ENCODE measurements around the gene NFE2L1. TPM values are rescaled to one million over a fixed set of nuclear protein-coding genes. Genes with fewer than 3 reads are reported as not detected.
"Not testable (repeated sequence)": the region's sequence is repeated elsewhere in the genome, so short reads cannot be mapped to it uniquely, and the experiment has no call there.

Gene NFE2L1
- total and polyA plus RNA-seq, 12 donors: 62.0 to 432 (median 245) TPM

GRCh38 chr17:48074322-48075081 lies 26.3 kb downstream of the NFE2L1 start:
- Histone ChIP-seq H3K4me3 (no peak overlapping the region), H3K4me1 (replicated peaks in 1 of 2) (peaks cover 0 to 7% of the 10 kb centered on the region in 2 donors), H3K9me3 (replicated peaks in 1 of 3) (no peaks in the 10 kb centered on the region), H3K36me3 (replicated peaks in 1 of 2) (peaks cover 0 to 17% of the 10 kb centered on the region in 2 donors), H3K27ac (peak overlapping the region in 2 of 5 donors; percentile 35 to 89), H3K27me3 (no peaks in the 10 kb centered on the region)
- peak; percentile 81 to 96 (median 86) for DNase-seq
- 70 to 77% (median 71%) methylated on average over 7 of the region's 7 CpGs for WGBS, 4 donors
- TF ChIP-seq CTCF (IDR thresholded peaks at IDR 0.05): peak; percentile 77 to 95 (median 92)
- TF ChIP-seq POLR2A (IDR thresholded peaks at IDR 0.05): no peak
- intact Hi-C loops (cut with DNase I): loop anchor here (5.0 kb wide), 2 partner anchors 47 to 53 kb away; no protein-coding TSS in a partner anchor

GRCh38 chr17:48077152-48077551 lies 29.0 kb downstream of the NFE2L1 start:
- whole genome bisulfite sequencing, 4 donors: 88 to 92% (median 90%) methylated on average over 10 of the region's 10 CpGs

GRCh38 chr17:48081858-48082257 lies 33.7 kb downstream of the NFE2L1 start:
- 81 to 87% (median 84%) methylated on average over 5 of the region's 5 CpGs for WGBS, 4 donors
- H3K9me3 ChIP-seq (replicated peaks in 1 of 3): no peaks in the 10 kb centered on the region
- intact Hi-C loops (cut with DNase I): loop anchor here in 1 of 2 donors (5.0 kb wide), 1 partner anchor 45 kb away; no protein-coding TSS in a partner anchor
- no peaks in the 10 kb centered on the region for H3K36me3 ChIP-seq (replicated peaks in 1 of 2)
- no peak for DNase-seq
- H3K4me1 ChIP-seq (replicated peaks in 1 of 2): peaks cover 7 to 15% of the 10 kb centered on the region in 2 donors
- H3K27me3 ChIP-seq: no peaks in the 10 kb centered on the region
- no peak overlapping the region for H3K27ac ChIP-seq
- TF ChIP-seq POLR2A (IDR thresholded peaks at IDR 0.05) (no peak), CTCF (IDR thresholded peaks at IDR 0.05) (no peak)
- no peak overlapping the region for H3K4me3 ChIP-seq

More at GRCh38 chr17:48077152-48077551, 29.0 kb downstream of the NFE2L1 start:
- H3K27me3 ChIP-seq; H3K27ac ChIP-seq; DNase-seq; H3K9me3 ChIP-seq (replicated peaks in 1 of 3); H3K4me1 ChIP-seq (replicated peaks in 1 of 2); H3K4me3 ChIP-seq: not testable (repeated sequence)
- peaks cover 0 to 15% of the 10 kb centered on the region in 2 donors for H3K36me3 ChIP-seq (replicated peaks in 1 of 2)
- intact Hi-C loops (cut with DNase I): loop anchor here (5.0 kb wide), 2 partner anchors 50 kb away; no protein-coding TSS in a partner anchor

GRCh38 chr17:48084932-48085331 lies 36.8 kb downstream of the NFE2L1 start:
- Histone ChIP-seq H3K36me3 (replicated peaks in 1 of 2) (no peaks in the 10 kb centered on the region), H3K27ac (no peak overlapping the region), H3K4me1 (replicated peaks in 1 of 2) (peaks cover 7 to 15% of the 10 kb centered on the region in 2 donors), H3K27me3 (no peaks in the 10 kb centered on the region), H3K4me3 (no peak overlapping the region), H3K9me3 (replicated peaks in 1 of 3) (no peaks in the 10 kb centered on the region)
- TF ChIP-seq CTCF (IDR thresholded peaks at IDR 0.05): no peak
- DNase-seq: no peak
- 49 to 52% (median 51%) methylated on average over 2 of the region's 2 CpGs for WGBS, 4 donors
- intact Hi-C loops (cut with DNase I): loop anchor here in 1 of 2 donors (5.0 kb wide), 1 partner anchor 42 kb away; no protein-coding TSS in a partner anchor
